ENCODE data around the gene SLC9A9.

Gene SLC9A9

DNA sequence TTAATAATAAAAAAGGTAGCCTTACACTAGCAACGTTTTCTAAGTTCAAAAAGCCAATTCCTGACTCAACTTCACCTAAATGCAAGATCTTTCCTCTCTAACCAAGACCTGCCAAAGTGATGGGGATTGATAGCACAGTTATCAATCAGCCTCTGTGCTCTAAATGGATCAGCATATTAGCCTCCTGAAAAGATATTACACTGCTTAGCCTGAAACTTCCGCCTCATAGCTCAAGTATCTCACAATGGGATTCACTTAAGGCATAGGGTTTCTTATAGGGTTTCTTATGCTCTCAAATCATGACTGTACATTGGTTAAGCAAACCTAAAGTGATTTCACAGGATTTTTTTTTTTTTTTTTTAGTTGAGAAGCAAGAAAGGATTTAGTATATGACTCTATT is 436 bp upstream of the SLC9A9 start:
- H3K9ac ChIP-seq (ENCODE audit: low read depth, low read length), result peak overlapping the region; percentile 56

DNA sequence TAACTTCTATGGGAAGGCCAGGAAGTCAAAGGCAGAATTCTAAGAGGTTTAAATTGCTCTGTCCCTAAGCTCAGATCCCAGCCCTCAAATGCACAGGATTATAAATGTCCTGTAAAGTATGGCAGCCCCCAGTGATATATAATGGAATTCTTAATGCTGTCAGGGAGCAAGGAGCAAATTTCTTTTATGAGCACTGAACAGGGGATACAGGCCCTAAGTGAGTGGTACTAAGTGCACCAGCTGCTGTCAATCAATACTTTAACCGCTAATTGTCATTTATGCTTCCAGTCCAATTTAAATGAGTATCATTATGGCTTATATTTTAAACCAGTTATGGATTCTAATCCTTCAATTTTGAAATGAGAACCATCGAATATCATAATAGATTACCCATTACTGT is 4.7 kb downstream of the SLC9A9 start:
- no peaks in the 10 kb centered on the region for H3K27me3 ChIP-seq (ENCODE audit: insufficient read depth, low read length, poor library complexity)
- TF ChIP-seq, protein P1, sequence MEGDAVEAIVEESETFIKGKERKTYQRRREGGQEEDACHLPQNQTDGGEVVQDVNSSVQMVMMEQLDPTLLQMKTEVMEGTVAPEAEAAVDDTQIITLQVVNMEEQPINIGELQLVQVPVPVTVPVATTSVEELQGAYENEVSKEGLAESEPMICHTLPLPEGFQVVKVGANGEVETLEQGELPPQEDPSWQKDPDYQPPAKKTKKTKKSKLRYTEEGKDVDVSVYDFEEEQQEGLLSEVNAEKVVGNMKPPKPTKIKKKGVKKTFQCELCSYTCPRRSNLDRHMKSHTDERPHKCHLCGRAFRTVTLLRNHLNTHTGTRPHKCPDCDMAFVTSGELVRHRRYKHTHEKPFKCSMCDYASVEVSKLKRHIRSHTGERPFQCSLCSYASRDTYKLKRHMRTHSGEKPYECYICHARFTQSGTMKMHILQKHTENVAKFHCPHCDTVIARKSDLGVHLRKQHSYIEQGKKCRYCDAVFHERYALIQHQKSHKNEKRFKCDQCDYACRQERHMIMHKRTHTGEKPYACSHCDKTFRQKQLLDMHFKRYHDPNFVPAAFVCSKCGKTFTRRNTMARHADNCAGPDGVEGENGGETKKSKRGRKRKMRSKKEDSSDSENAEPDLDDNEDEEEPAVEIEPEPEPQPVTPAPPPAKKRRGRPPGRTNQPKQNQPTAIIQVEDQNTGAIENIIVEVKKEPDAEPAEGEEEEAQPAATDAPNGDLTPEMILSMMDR (IDR thresholded peaks at IDR 0.05; ENCODE audit: borderline replicate concordance, extremely low read depth, low read length, poor library complexity, severe bottlenecking), result no peak
- DNase-seq (no peak), ATAC-seq (ENCODE audit: insufficient read depth, low read depth) (no peak)
- no peaks in the 10 kb centered on the region for H3K9me3 ChIP-seq (ENCODE audit: insufficient read depth, low read length, severe bottlenecking)
- H2AFZ ChIP-seq (ENCODE audit: low read depth, low read length), result no peak overlapping the region
- H3K4me1 ChIP-seq (ENCODE audit: insufficient read depth, low read length), result peaks cover 19% of the 10 kb centered on the region
- no peaks in the 10 kb centered on the region for H4K20me1 ChIP-seq (ENCODE audit: insufficient read depth, low read length)
- H3K9ac ChIP-seq (ENCODE audit: low read depth, low read length), result no peak overlapping the region
- no peak overlapping the region for H3K27ac ChIP-seq (ENCODE audit: low read length)
- H3K4me2 ChIP-seq (ENCODE audit: insufficient read depth, low read length), result no peak overlapping the region
- H3K4me3 ChIP-seq (ENCODE audit: low read depth in 1 of 2, low read length in 2 of 2), result no peak overlapping the region
- H3K79me2 ChIP-seq (ENCODE audit: insufficient read depth, low read length), result no peaks in the 10 kb centered on the region
- no peaks in the 10 kb centered on the region for H3K36me3 ChIP-seq (ENCODE audit: insufficient read depth, low read length)

More for the DNA sequence above, 436 bp upstream of the SLC9A9 start:
- ATAC-seq (ENCODE audit: insufficient read depth, low read depth) (peak; percentile 20; the same call in 1 of the 3 replicates), DNase-seq (no peak)
- no peaks in the 10 kb centered on the region for H3K79me2 ChIP-seq (ENCODE audit: insufficient read depth, low read length)
- no peaks in the 10 kb centered on the region for H3K9me3 ChIP-seq (ENCODE audit: insufficient read depth, low read length, severe bottlenecking)
- no peaks in the 10 kb centered on the region for H4K20me1 ChIP-seq (ENCODE audit: insufficient read depth, low read length)
- H3K27me3 ChIP-seq (ENCODE audit: insufficient read depth, low read length, poor library complexity), result no peaks in the 10 kb centered on the region
- peak overlapping the region in 1 of 2 experiments; percentile 62; a peak in 2 of 4 replicates for H3K4me3 ChIP-seq (ENCODE audit: low read depth in 1 of 2, low read length in 2 of 2)
- peak overlapping the region; percentile 80 for H2AFZ ChIP-seq (ENCODE audit: low read depth, low read length)
- peak overlapping the region; percentile 14; the same call in 1 of the 2 replicates for H3K27ac ChIP-seq (ENCODE audit: low read length)
- H3K4me2 ChIP-seq (ENCODE audit: insufficient read depth, low read length), result peak overlapping the region; percentile 69
- no peaks in the 10 kb centered on the region for H3K36me3 ChIP-seq (ENCODE audit: insufficient read depth, low read length)
- no peak for TF ChIP-seq EZH2 (IDR thresholded peaks at IDR 0.05; ENCODE audit: borderline replicate concordance, low read depth, low read length, severe bottlenecking)
- TF ChIP-seq, protein P1 (IDR thresholded peaks at IDR 0.05; ENCODE audit: borderline replicate concordance, extremely low read depth, low read length, poor library complexity, severe bottlenecking), result no peak
- H3K4me1 ChIP-seq (ENCODE audit: insufficient read depth, low read length), result peaks cover 22% of the 10 kb centered on the region

DNA sequence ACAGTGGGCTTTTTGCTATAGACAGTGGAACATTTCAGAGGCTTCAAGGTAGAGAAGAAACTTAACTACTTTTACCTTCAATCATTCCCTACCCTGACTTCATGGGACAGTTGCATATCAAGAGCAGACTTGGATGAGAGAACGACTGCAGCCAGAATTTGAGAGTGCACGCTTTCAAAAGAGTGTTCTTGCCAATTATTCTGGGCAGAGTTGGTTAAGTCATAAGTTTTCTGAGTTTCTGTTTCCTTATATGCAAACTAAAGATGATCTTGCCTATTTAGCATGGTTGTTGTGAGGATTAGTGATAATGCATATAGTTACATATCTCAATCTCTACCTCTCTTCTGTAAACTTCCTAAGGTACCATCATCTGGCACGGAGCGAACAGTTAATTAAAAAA is 7.6 kb downstream of the SLC9A9 start:
- Histone ChIP-seq H4K20me1 (ENCODE audit: insufficient read depth, low read length) (no peaks in the 10 kb centered on the region), H3K9me3 (ENCODE audit: insufficient read depth, low read length, severe bottlenecking) (no peaks in the 10 kb centered on the region), H3K27ac (ENCODE audit: low read length) (no peak overlapping the region), H3K4me2 (ENCODE audit: insufficient read depth, low read length) (no peak overlapping the region), H2AFZ (ENCODE audit: low read depth, low read length) (no peak overlapping the region), H3K27me3 (ENCODE audit: insufficient read depth, low read length, poor library complexity) (no peaks in the 10 kb centered on the region), H3K36me3 (ENCODE audit: insufficient read depth, low read length) (no peaks in the 10 kb centered on the region), H3K9ac (ENCODE audit: low read depth, low read length) (no peak overlapping the region), H3K4me3 (ENCODE audit: low read depth in 1 of 2, low read length in 2 of 2) (no peak overlapping the region), H3K4me1 (ENCODE audit: insufficient read depth, low read length) (no peaks in the 10 kb centered on the region), H3K79me2 (ENCODE audit: insufficient read depth, low read length) (no peaks in the 10 kb centered on the region)
- TF ChIP-seq, protein P1 (IDR thresholded peaks at IDR 0.05; ENCODE audit: borderline replicate concordance, extremely low read depth, low read length, poor library complexity, severe bottlenecking), result no peak
- no peak for TF ChIP-seq EZH2 (IDR thresholded peaks at IDR 0.05; ENCODE audit: borderline replicate concordance, low read depth, low read length, severe bottlenecking)
- DNase-seq (no peak), ATAC-seq (ENCODE audit: insufficient read depth, low read depth) (no peak)

DNA sequence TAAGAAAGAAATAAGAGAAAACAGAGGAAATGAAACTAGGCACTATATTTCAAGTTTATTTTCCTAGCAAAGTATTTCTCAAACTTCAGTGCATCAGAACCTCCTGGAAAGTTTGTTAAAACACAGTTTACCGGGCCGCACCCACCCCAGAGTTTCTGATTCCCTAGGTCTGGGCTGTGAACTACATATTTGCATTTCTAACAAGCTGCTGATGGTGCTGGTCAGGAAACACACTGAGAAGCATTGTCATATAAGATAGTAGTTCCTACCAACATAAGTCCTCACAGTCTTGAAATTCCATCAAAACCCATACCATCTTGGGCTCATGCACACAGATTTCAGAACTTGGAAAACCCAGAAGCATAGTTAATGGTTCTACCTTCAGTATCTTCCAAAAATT is 8.3 kb downstream of the SLC9A9 start:
- Histone ChIP-seq H3K79me2 (ENCODE audit: insufficient read depth, low read length) (no peaks in the 10 kb centered on the region), H3K4me3 (ENCODE audit: low read depth in 1 of 2, low read length in 2 of 2) (no peak overlapping the region), H3K36me3 (ENCODE audit: insufficient read depth, low read length) (no peaks in the 10 kb centered on the region), H3K9me3 (ENCODE audit: insufficient read depth, low read length, severe bottlenecking) (no peaks in the 10 kb centered on the region), H3K27ac (ENCODE audit: low read length) (no peak overlapping the region), H3K4me2 (ENCODE audit: insufficient read depth, low read length) (no peak overlapping the region), H3K9ac (ENCODE audit: low read depth, low read length) (no peak overlapping the region), H3K27me3 (ENCODE audit: insufficient read depth, low read length, poor library complexity) (no peaks in the 10 kb centered on the region), H4K20me1 (ENCODE audit: insufficient read depth, low read length) (no peaks in the 10 kb centered on the region), H3K4me1 (ENCODE audit: insufficient read depth, low read length) (no peaks in the 10 kb centered on the region), H2AFZ (ENCODE audit: low read depth, low read length) (no peak overlapping the region)
- TF ChIP-seq, protein P1 (IDR thresholded peaks at IDR 0.05; ENCODE audit: borderline replicate concordance, extremely low read depth, low read length, poor library complexity, severe bottlenecking), result no peak
- no peak for TF ChIP-seq EZH2 (IDR thresholded peaks at IDR 0.05; ENCODE audit: borderline replicate concordance, low read depth, low read length, severe bottlenecking)
- no peak for ATAC-seq (ENCODE audit: insufficient read depth, low read depth)
- no peak for DNase-seq

All from DND-41 (cell line).